ENCODE data around the gene CELF1. TPM values are rescaled to one million over a fixed set of nuclear protein-coding genes. Genes with fewer than 3 reads are reported as not detected.

CELF1 gene
- total RNA-seq, 2 experiments from 2014 or later, result 120 to 122 TPM

GRCh38 chr11:47501101-47501500, 51.8 kb downstream of the CELF1 start:
- Mint-ChIP-seq H3K4me3 (no peak overlapping the region), H3K9me3 (no peaks in the 10 kb centered on the region), H3K36me3 (ENCODE audit: low read depth) (peaks cover 26% of the 10 kb centered on the region), H3K27me3 (no peaks in the 10 kb centered on the region), H3K27ac (peak overlapping the region; percentile 43), H3K4me1 (ENCODE audit: low read depth) (peaks cover 41% of the 10 kb centered on the region)
- ChIA-PET CTCF (interaction anchor here (0.7 to 1.0 kb wide), 5 partner anchors 9 to 127 kb away, joined by 3 read pairs; partner anchors contain the start of gene CELF1), POLR2A (interaction anchor here (1.3 to 1.5 kb wide), 2 partner anchors 8 to 35 kb away, joined by 3 to 5 read pairs; no protein-coding TSS in a partner anchor)
- DNase-seq, result no peak
- no peak for TF ChIP-seq CTCF (IDR thresholded peaks at IDR 0.05)
- intact Hi-C loops (cut with micrococcal nuclease), result no loop called here
- no peak for ATAC-seq

- no peak for TF ChIP-seq CTCF (IDR thresholded peaks at IDR 0.05)
- H3K27ac Mint-ChIP-seq, result no peak overlapping the region
- POLR2A ChIA-PET, result interaction anchor here (1.3 to 1.5 kb wide), 2 partner anchors 9 to 36 kb away, joined by 3 to 5 read pairs; no protein-coding TSS in a partner anchor
- intact Hi-C loops (cut with micrococcal nuclease), result no loop called here
- H3K4me1 Mint-ChIP-seq (ENCODE audit: low read depth), result peaks cover 40% of the 10 kb centered on the region
- no peak for DNase-seq
- CTCF ChIA-PET, result interaction anchor here (0.9 kb wide), 1 partner anchor 8 kb away, joined by 3 read pairs; no protein-coding TSS in a partner anchor
- no peaks in the 10 kb centered on the region for H3K9me3 Mint-ChIP-seq
- no peak overlapping the region for H3K4me3 Mint-ChIP-seq
- H3K27me3 Mint-ChIP-seq, result no peaks in the 10 kb centered on the region
- peaks cover 24% of the 10 kb centered on the region for H3K36me3 Mint-ChIP-seq (ENCODE audit: low read depth)
- no peak for ATAC-seq
These were observed 52.8 kb downstream of the CELF1 start for GRCh38 chr11:47500121-47500520.

- Mint-ChIP-seq H3K4me1 (ENCODE audit: low read depth) (peaks cover 36% of the 10 kb centered on the region), H3K27ac (no peak overlapping the region), H3K27me3 (no peaks in the 10 kb centered on the region), H3K36me3 (ENCODE audit: low read depth) (peaks cover 20% of the 10 kb centered on the region), H3K9me3 (no peaks in the 10 kb centered on the region), H3K4me3 (no peak overlapping the region)
- no peak for TF ChIP-seq CTCF (IDR thresholded peaks at IDR 0.05)
- ATAC-seq, result no peak
- POLR2A ChIA-PET, result no interaction called here
- intact Hi-C loops (cut with micrococcal nuclease), result no loop called here
- CTCF ChIA-PET, result interaction anchor here (1.6 kb wide), 1 partner anchor 11 kb away, joined by 4 read pairs; no protein-coding TSS in a partner anchor
- DNase-seq, result no peak
These were observed 53.3 kb downstream of the CELF1 start for GRCh38 chr11:47499614-47500013.

- Mint-ChIP-seq H3K9me3 (no peaks in the 10 kb centered on the region), H3K4me1 (ENCODE audit: low read depth) (peaks cover 36% of the 10 kb centered on the region), H3K4me3 (no peak overlapping the region), H3K36me3 (ENCODE audit: low read depth) (peaks cover 24% of the 10 kb centered on the region), H3K27ac (peak overlapping the region; percentile 21), H3K27me3 (no peaks in the 10 kb centered on the region)
- intact Hi-C loops (cut with micrococcal nuclease), result no loop called here
- CTCF ChIA-PET, result interaction anchor here (1.1 to 1.6 kb wide), 2 partner anchors 11 to 85 kb away, joined by 3 to 4 read pairs; no protein-coding TSS in a partner anchor
- DNase-seq (no peak), ATAC-seq (no peak)
- TF ChIP-seq CTCF (IDR thresholded peaks at IDR 0.05), result no peak
- POLR2A ChIA-PET, result interaction anchor here (1.5 kb wide), 1 partner anchor 143 kb away, joined by 4 read pairs; the partner anchor contains the start of gene MTCH2
These were observed 53.8 kb downstream of the CELF1 start for GRCh38 chr11:47499161-47499560.

- ChIA-PET POLR2A (interaction anchor here (0.6 to 1.5 kb wide), 5 partner anchors 10 to 143 kb away, joined by 3 to 4 read pairs (median 3); partner anchors contain the start of gene MTCH2), CTCF (interaction anchor here (0.8 to 1.6 kb wide), 4 partner anchors 10 to 85 kb away, joined by 3 to 4 read pairs (median 3); no protein-coding TSS in a partner anchor)
- Mint-ChIP-seq H3K4me3 (no peak overlapping the region), H3K9me3 (no peaks in the 10 kb centered on the region), H3K36me3 (ENCODE audit: low read depth) (peaks cover 27% of the 10 kb centered on the region), H3K4me1 (ENCODE audit: low read depth) (peaks cover 33% of the 10 kb centered on the region), H3K27ac (no peak overlapping the region), H3K27me3 (no peaks in the 10 kb centered on the region)
- ATAC-seq, result no peak
- intact Hi-C loops (cut with micrococcal nuclease), result no loop called here
- TF ChIP-seq CTCF (IDR thresholded peaks at IDR 0.05), result no peak
- DNase-seq, result no peak
These were observed 54.3 kb downstream of the CELF1 start for GRCh38 chr11:47498584-47499152.
